IPS-20b (cell line): ENCODE results near the gene MLLT1.

Source experiments
- H3K27ac ChIP-seq: one replicate; pipeline ENCODE4 v1.5.1; 2013; ENCODE audit warnings: low read length
- H3K27me3 ChIP-seq: 2 replicates; pipeline ENCODE4 v1.6.1; 2013; ENCODE audit warnings: mild to moderate bottlenecking, low read length, inconsistent platforms; ENCODE audit not compliant: insufficient read depth
- H3K36me3 ChIP-seq: 2 replicates; pipeline ENCODE4 v1.6.1; 2013; ENCODE audit warnings: low read depth, mild to moderate bottlenecking, inconsistent platforms, low read length, moderate library complexity; ENCODE audit not compliant: insufficient read depth
- H3K4me1 ChIP-seq: 2 replicates; pipeline ENCODE4 v1.6.1; 2013; ENCODE audit warnings: mild to moderate bottlenecking, control low read depth, inconsistent platforms, low read length, moderate library complexity; ENCODE audit not compliant: insufficient read depth
- H3K4me3 ChIP-seq: 2 replicates; pipeline ENCODE4 v1.5.1; 2013; ENCODE audit warnings: mild to moderate bottlenecking, low read length, inconsistent platforms
- H3K9ac ChIP-seq: 2 replicates; pipeline ENCODE4 v1.6.1; 2013; ENCODE audit warnings: low read depth, mild to moderate bottlenecking, inconsistent platforms, low read length, moderate library complexity
- H3K9me3 ChIP-seq: 2 replicates; pipeline ENCODE4 v1.6.1; 2013; ENCODE audit warnings: mild to moderate bottlenecking, low read depth, low read length, inconsistent platforms; ENCODE audit not compliant: insufficient read depth

The MLLT1 gene

GRCh38 chr19:6264803-6265202 lies 15.0 kb downstream of the MLLT1 start:
- Histone ChIP-seq H3K9me3 (no peaks in the 10 kb centered on the region), H3K4me1 (no peaks in the 10 kb centered on the region; the same call in 1 of the 2 replicates), H3K4me3 (no peak overlapping the region), H3K9ac (no peak overlapping the region), H3K36me3 (peaks cover 61% of the 10 kb centered on the region), H3K27me3 (no peaks in the 10 kb centered on the region), H3K27ac (no peak overlapping the region)

- Histone ChIP-seq H3K36me3 (peaks cover 60% of the 10 kb centered on the region), H3K27ac (no peak overlapping the region)
Measured at GRCh38 chr19:6263735-6264444, 15.9 kb downstream of the MLLT1 start.

GRCh38 chr19:6263306-6263705 lies 16.5 kb downstream of the MLLT1 start:
- no peaks in the 10 kb centered on the region for H3K27me3 ChIP-seq
- H3K36me3 ChIP-seq = peaks cover 60% of the 10 kb centered on the region
- no peak overlapping the region for H3K9ac ChIP-seq

More at GRCh38 chr19:6263735-6264444, 15.9 kb downstream of the MLLT1 start:
- Histone ChIP-seq H3K27me3 (no peaks in the 10 kb centered on the region), H3K9me3 (no peaks in the 10 kb centered on the region), H3K4me1 (no peaks in the 10 kb centered on the region; the same call in 1 of the 2 replicates), H3K4me3 (no peak overlapping the region; the same call in 1 of the 2 replicates), H3K9ac (no peak overlapping the region)

GRCh38 chr19:6262519-6262918 lies 17.3 kb downstream of the MLLT1 start:
- Histone ChIP-seq H3K9ac (no peak overlapping the region), H3K9me3 (no peaks in the 10 kb centered on the region), H3K4me3 (no peak overlapping the region), H3K27ac (no peak overlapping the region), H3K4me1 (no peaks in the 10 kb centered on the region; the same call in 1 of the 2 replicates), H3K36me3 (peaks cover 60% of the 10 kb centered on the region), H3K27me3 (no peaks in the 10 kb centered on the region)

More at GRCh38 chr19:6263306-6263705, 16.5 kb downstream of the MLLT1 start:
- H3K27ac ChIP-seq = no peak overlapping the region
- H3K9me3 ChIP-seq = no peaks in the 10 kb centered on the region
- no peak overlapping the region for H3K4me3 ChIP-seq
- H3K4me1 ChIP-seq = no peaks in the 10 kb centered on the region; the same call in 1 of the 2 replicates

GRCh38 chr19:6261883-6262282 lies 17.9 kb downstream of the MLLT1 start:
- Histone ChIP-seq H3K9me3 (no peaks in the 10 kb centered on the region), H3K9ac (no peak overlapping the region), H3K27me3 (no peaks in the 10 kb centered on the region), H3K36me3 (peaks cover 57% of the 10 kb centered on the region), H3K4me1 (no peaks in the 10 kb centered on the region; the same call in 1 of the 2 replicates), H3K4me3 (no peak overlapping the region), H3K27ac (no peak overlapping the region)

- Histone ChIP-seq H3K27ac (no peak overlapping the region), H3K27me3 (no peaks in the 10 kb centered on the region), H3K36me3 (peaks cover 54% of the 10 kb centered on the region), H3K9ac (no peak overlapping the region), H3K4me1 (no peaks in the 10 kb centered on the region; the same call in 1 of the 2 replicates), H3K4me3 (no peak overlapping the region), H3K9me3 (no peaks in the 10 kb centered on the region)
Measured at GRCh38 chr19:6260912-6261650, 18.7 kb downstream of the MLLT1 start.

GRCh38 chr19:6260376-6260775 lies 19.4 kb downstream of the MLLT1 start:
- Histone ChIP-seq H3K9ac (no peak overlapping the region), H3K9me3 (no peaks in the 10 kb centered on the region), H3K4me1 (no peaks in the 10 kb centered on the region; the same call in 1 of the 2 replicates), H3K27me3 (no peaks in the 10 kb centered on the region), H3K36me3 (peaks cover 52% of the 10 kb centered on the region), H3K4me3 (no peak overlapping the region), H3K27ac (no peak overlapping the region)

GRCh38 chr19:6259312-6259861 lies 20.4 kb downstream of the MLLT1 start:
- Histone ChIP-seq H3K9ac (no peak overlapping the region), H3K4me1 (peaks cover 3% of the 10 kb centered on the region; the same call in 1 of the 2 replicates), H3K27ac (no peak overlapping the region), H3K36me3 (peaks cover 58% of the 10 kb centered on the region), H3K9me3 (no peaks in the 10 kb centered on the region), H3K4me3 (no peak overlapping the region), H3K27me3 (no peaks in the 10 kb centered on the region)

GRCh38 chr19:6258812-6259311 lies 20.9 kb downstream of the MLLT1 start:
- no peak overlapping the region for H3K4me3 ChIP-seq
- H3K36me3 ChIP-seq = peaks cover 61% of the 10 kb centered on the region
- H3K4me1 ChIP-seq = peaks cover 8% of the 10 kb centered on the region; the same call in 1 of the 2 replicates
- H3K9ac ChIP-seq = no peak overlapping the region
- H3K27ac ChIP-seq = no peak overlapping the region
- no peaks in the 10 kb centered on the region for H3K9me3 ChIP-seq
- H3K27me3 ChIP-seq = no peaks in the 10 kb centered on the region

- Histone ChIP-seq H3K27ac (no peak overlapping the region), H3K9me3 (no peaks in the 10 kb centered on the region), H3K36me3 (peaks cover 30% of the 10 kb centered on the region), H3K4me1 (peaks cover 10% of the 10 kb centered on the region; the same call in 1 of the 2 replicates), H3K9ac (no peak overlapping the region), H3K4me3 (no peak overlapping the region), H3K27me3 (no peaks in the 10 kb centered on the region)
Measured at GRCh38 chr19:6253954-6254733, 25.6 kb downstream of the MLLT1 start.

GRCh38 chr19:6252066-6252465 lies 27.7 kb downstream of the MLLT1 start:
- no peaks in the 10 kb centered on the region for H3K27me3 ChIP-seq
- peaks cover 10% of the 10 kb centered on the region; the same call in 1 of the 2 replicates for H3K4me1 ChIP-seq
- H3K27ac ChIP-seq = no peak overlapping the region
- peaks cover 30% of the 10 kb centered on the region for H3K36me3 ChIP-seq
- H3K9me3 ChIP-seq = no peaks in the 10 kb centered on the region
- H3K4me3 ChIP-seq = no peak overlapping the region
- no peak overlapping the region for H3K9ac ChIP-seq
